HepG2 (cell line): ENCODE results near the gene SRXN1. TPM values are rescaled to one million over a fixed set of nuclear protein-coding genes. Genes with fewer than 3 reads are reported as not detected.

ENCODE experiments used
- BRF2 ChIP-seq: sonication (generic); formaldehyde crosslinking; IDR thresholded peaks from 2 replicates; pipeline ENCODE4 v1.8.1; 2022; ENCODE audit warnings: mild to moderate bottlenecking, missing genetic modification reagents
- DR1 ChIP-seq: sonication (generic); formaldehyde crosslinking; IDR thresholded peaks from 2 replicates; pipeline ENCODE4 v1.8.0; 2021; ENCODE audit warnings: mild to moderate bottlenecking, missing genetic modification reagents, inconsistent platforms
- GATA4 ChIP-seq: sonication (generic); IDR thresholded peaks from 2 replicates; pipeline ENCODE4 v1.6.1; 2016; ENCODE audit warnings: antibody characterized with exemption, low read depth, borderline replicate concordance
- HCFC1 ChIP-seq: fragments of 150-350 bp; IDR thresholded peaks from 2 replicates; pipeline ENCODE4 v1.6.1; 2014; ENCODE audit warnings: low read depth, low read length
- HNF4G ChIP-seq, 2 experiments: sonication (generic) in 1 of 2; formaldehyde crosslinking in 1 of 2; IDR thresholded peaks; 2 replicates each; pipeline versions ENCODE4 v1.4.0 to v1.6.1; 2011 to 2020; ENCODE audit warnings: borderline replicate concordance in 2 of 2, low read depth in 2 of 2, mild to moderate bottlenecking in 2 of 2, low read length in 1 of 2, missing genetic modification reagents in 1 of 2, moderate library complexity in 1 of 2
- ISX ChIP-seq: sonication (generic); formaldehyde crosslinking; conservative IDR thresholded peaks from 2 replicates; pipeline ENCODE4 v1.5.0; 2020; ENCODE audit warnings: missing genetic modification reagents
- NPAS2 ChIP-seq: sonication (generic); formaldehyde crosslinking; IDR thresholded peaks from 2 replicates; pipeline ENCODE4 v1.8.0; 2022; ENCODE audit warnings: mild to moderate bottlenecking, missing genetic modification reagents, borderline replicate concordance
- NRL ChIP-seq: sonication (generic); formaldehyde crosslinking; IDR thresholded peaks from 2 replicates; pipeline ENCODE4 v1.5.0; 2020; ENCODE audit warnings: missing genetic modification reagents, mild to moderate bottlenecking, moderate library complexity, borderline replicate concordance
- RARG ChIP-seq: sonication (generic); formaldehyde crosslinking; IDR thresholded peaks from 2 replicates; pipeline ENCODE4 v1.4.0; 2020; ENCODE audit warnings: low read depth, mild to moderate bottlenecking, missing genetic modification reagents
- SP4 ChIP-seq: sonication (generic); formaldehyde crosslinking; IDR thresholded peaks from 2 replicates; pipeline ENCODE4 v1.8.1; 2023; ENCODE audit warnings: mild to moderate bottlenecking, missing genetic modification reagents
- TGIF2 ChIP-seq: IDR thresholded peaks from 2 replicates; pipeline ENCODE4 v1.6.1; 2016; ENCODE audit warnings: control low read depth, missing compliant biosample characterization
- ZBTB10 ChIP-seq: sonication (generic); formaldehyde crosslinking; IDR thresholded peaks from 2 replicates; pipeline ENCODE4 v1.4.0; 2020; ENCODE audit warnings: missing genetic modification reagents, borderline replicate concordance
- ZBTB7A ChIP-seq: sonication (generic); formaldehyde crosslinking; IDR thresholded peaks from 2 replicates; pipeline ENCODE4 v1.8.0; 2022; ENCODE audit warnings: mild to moderate bottlenecking, missing genetic modification reagents
- ZFP41 ChIP-seq: sonication (generic); formaldehyde crosslinking; IDR thresholded peaks from 2 replicates; pipeline ENCODE4 v1.4.0; 2020; ENCODE audit warnings: mild to moderate bottlenecking, missing genetic modification reagents, borderline replicate concordance
- ZNF441 ChIP-seq: sonication (generic); formaldehyde crosslinking; IDR thresholded peaks from 2 replicates; pipeline ENCODE4 v1.7.0; 2021; ENCODE audit warnings: missing genetic modification reagents, borderline replicate concordance
- ZSCAN21 ChIP-seq: sonication (generic); formaldehyde crosslinking; IDR thresholded peaks from 2 replicates; pipeline ENCODE4 v1.8.0; 2022; ENCODE audit warnings: mild to moderate bottlenecking, missing genetic modification reagents, moderate library complexity, borderline replicate concordance
- ZSCAN5A ChIP-seq: sonication (generic); formaldehyde crosslinking; IDR thresholded peaks from 2 replicates; pipeline ENCODE4 v1.8.0; 2022; ENCODE audit warnings: mild to moderate bottlenecking, missing genetic modification reagents, borderline replicate concordance
- polyA plus RNA-seq, 8 experiments: library from polyadenylated mRNA; depleted of rRNA in 3 of 8; stranded (reverse) in 7 of 8; unstranded in 1 of 8; fragments of >200 nt; fragmentation: Illumina TruSeq in 4 of 8; extraction: Trizol in 4 of 8; gene quantifications; 2 replicates each; pipeline versions ENCODE4 v1.2.1 to v1.2.3, GENCODE V29; 2011 to 2016; ENCODE audit warnings: low read depth in 4 of 8, missing spikeins in 1 of 8, mixed read lengths in 1 of 8; ENCODE audit not compliant: insufficient read depth in 1 of 8
- total RNA-seq, 5 experiments: library from RNA; depleted of rRNA; stranded (reverse); fragments of >200 nt; fragmentation: Illumina TruSeq; extraction: Trizol; gene quantifications; 2 replicates each; pipeline ENCODE4 v1.2.3, GENCODE V29; 2016; ENCODE audit warnings: low read depth in 1 of 5
- TF ChIP-seq, protein P1 (sequence below), 2 experiments: IDR thresholded peaks; 2 replicates each; pipeline ENCODE4 v1.6.1; 2011 to 2012; ENCODE audit warnings: low read length in 2 of 2, borderline replicate concordance in 1 of 2, low read depth in 1 of 2, mild to moderate bottlenecking in 1 of 2, moderate library complexity in 1 of 2

Gene SRXN1
- total and polyA plus RNA-seq, 2 of the 13 experiments (the other 11 are each of a cell fraction or from before 2014, with no cell fraction given), result 29.9 to 87.7 TPM

- no peak for TF ChIP-seq BRF2 (CRISPR knock-in tag)
- TF ChIP-seq RARG, result no peak
- TF ChIP-seq HCFC1, result no peak
- TF ChIP-seq GATA4, result no peak
- no peak; the same call in 1 of the 2 replicates for TF ChIP-seq SP4
- TF ChIP-seq TGIF2 (CRISPR knock-in tag), result no peak
- no peak for TF ChIP-seq ZSCAN5A
- no peak; the same call in 1 of the 2 replicates for TF ChIP-seq DR1 (CRISPR knock-in tag)
- TF ChIP-seq ZFP41 (CRISPR knock-in tag), result no peak
- peak; percentile 75; the same call in 1 of the 2 replicates for TF ChIP-seq ZNF441
- no peak for TF ChIP-seq NPAS2 (CRISPR knock-in tag)
- no peak for TF ChIP-seq ZBTB7A (CRISPR knock-in tag)
- TF ChIP-seq ZBTB10 (CRISPR knock-in tag), result no peak
- TF ChIP-seq HNF4G (IDR thresholded peaks at IDR 0.05; ENCODE audit: borderline replicate concordance, low read depth, low read length), result no peak
- TF ChIP-seq HNF4G (CRISPR knock-in tag; IDR thresholded peaks at IDR 0.05; ENCODE audit: borderline replicate concordance, low read depth), result 0 out of 2 replicates have a peak, but pooled peaks have one; percentile 7
- TF ChIP-seq ZSCAN21 (CRISPR knock-in tag), result no peak
- TF ChIP-seq NRL, result 0 out of 2 replicates have a peak, but pooled peaks have one; percentile 77
- no peak for TF ChIP-seq ISX (CRISPR knock-in tag)
- TF ChIP-seq, protein P1, sequence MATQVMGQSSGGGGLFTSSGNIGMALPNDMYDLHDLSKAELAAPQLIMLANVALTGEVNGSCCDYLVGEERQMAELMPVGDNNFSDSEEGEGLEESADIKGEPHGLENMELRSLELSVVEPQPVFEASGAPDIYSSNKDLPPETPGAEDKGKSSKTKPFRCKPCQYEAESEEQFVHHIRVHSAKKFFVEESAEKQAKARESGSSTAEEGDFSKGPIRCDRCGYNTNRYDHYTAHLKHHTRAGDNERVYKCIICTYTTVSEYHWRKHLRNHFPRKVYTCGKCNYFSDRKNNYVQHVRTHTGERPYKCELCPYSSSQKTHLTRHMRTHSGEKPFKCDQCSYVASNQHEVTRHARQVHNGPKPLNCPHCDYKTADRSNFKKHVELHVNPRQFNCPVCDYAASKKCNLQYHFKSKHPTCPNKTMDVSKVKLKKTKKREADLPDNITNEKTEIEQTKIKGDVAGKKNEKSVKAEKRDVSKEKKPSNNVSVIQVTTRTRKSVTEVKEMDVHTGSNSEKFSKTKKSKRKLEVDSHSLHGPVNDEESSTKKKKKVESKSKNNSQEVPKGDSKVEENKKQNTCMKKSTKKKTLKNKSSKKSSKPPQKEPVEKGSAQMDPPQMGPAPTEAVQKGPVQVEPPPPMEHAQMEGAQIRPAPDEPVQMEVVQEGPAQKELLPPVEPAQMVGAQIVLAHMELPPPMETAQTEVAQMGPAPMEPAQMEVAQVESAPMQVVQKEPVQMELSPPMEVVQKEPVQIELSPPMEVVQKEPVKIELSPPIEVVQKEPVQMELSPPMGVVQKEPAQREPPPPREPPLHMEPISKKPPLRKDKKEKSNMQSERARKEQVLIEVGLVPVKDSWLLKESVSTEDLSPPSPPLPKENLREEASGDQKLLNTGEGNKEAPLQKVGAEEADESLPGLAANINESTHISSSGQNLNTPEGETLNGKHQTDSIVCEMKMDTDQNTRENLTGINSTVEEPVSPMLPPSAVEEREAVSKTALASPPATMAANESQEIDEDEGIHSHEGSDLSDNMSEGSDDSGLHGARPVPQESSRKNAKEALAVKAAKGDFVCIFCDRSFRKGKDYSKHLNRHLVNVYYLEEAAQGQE (IDR thresholded peaks at IDR 0.05; ENCODE audit: borderline replicate concordance in 1 of 2, low read depth in 1 of 2, low read length in 2 of 2), result no peak
Measured at GRCh38 chr20:651713-652614, 1.0 kb downstream of the SRXN1 start (continued).
